ENCODE measurements around the gene NFASC.
A peak's percentile ranks its signal among the peaks of the same experiment; 100 is the strongest.

The NFASC gene

DNA sequence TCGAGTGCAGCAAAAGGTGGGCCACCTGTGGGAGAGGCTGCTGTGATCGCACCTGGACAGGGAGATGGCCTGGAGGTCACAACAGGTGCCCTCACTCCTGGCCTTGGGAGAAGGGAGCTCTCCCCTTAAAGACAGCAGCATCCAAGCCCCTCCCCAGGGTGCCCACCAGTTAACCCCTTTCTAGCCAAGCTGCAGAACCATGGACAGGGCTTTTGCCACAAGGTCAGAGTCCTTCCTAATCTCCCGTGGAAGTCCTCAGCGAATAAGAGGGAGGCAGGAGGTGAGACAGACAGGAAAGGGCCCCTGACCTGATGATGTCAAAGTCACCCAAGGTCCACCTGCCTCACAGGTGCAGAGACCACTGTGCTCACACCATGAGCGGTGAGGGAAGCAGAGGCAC is 174.1 kb downstream of the NFASC start:
- no peak for DNase-seq

DNA sequence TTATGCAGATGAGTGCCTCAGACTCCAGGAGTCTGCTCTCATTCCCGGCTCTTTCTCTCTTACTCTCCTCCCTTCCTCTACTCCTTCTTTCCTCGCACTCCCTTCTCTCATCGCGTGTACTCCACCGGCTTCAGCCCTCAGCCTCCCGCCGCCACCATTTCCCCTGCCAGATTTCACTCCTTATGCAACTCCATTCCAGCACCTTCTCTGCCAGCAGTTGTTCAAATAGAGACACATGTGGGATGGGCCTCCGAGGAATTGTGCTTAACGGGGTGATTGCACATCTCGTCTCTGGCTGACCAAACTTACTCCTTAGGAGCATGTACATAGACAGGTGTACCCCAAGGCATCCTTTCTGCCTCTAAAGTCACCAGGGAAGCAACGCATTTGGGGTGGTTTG is 174.5 kb downstream of the NFASC start:
- no peak for DNase-seq

DNA sequence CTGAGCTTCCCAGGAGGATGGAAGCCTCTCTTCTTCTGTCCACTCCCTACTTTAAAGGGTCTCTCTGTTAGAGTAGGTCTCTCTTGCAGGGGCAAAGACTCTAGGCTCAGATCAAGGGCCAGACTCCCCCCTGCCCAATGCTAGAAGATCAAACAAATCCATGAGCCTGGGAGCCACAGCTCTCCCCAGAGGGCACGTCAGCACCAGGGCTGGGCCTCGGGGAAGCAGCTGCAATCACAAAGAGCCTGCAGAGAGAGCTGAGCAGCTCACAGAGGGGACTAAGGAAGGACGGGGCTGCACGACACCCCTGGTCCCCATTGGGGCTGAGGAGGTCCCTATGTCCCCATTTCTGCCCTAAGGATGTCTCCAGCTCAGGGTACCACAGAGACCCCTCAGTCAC is 176.2 kb downstream of the NFASC start:
- DNase-seq = no peak

DNA sequence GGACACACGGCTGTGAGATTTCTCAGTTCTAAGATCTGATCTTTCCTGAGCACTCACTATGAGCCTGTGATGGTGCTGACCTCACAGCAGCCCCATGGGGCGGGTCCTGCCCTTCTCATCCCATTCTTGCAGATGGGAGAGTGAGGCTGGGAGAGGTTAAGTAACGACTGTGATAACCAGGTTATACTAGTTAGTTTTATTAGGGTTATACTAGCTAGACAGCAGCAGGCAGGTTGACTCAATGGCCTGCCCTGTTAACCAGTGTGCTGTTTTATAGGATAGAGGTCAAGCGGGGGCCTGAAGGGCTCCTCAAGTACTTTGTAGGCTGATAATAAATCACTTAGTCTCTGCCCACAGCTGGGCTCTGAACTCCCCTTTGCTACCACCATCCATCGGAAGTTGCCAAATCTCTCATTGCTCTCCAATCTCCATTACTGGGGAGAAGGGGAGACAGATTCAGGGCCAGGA is 177.1 kb downstream of the NFASC start:
- DNase-seq = no peak

DNA sequence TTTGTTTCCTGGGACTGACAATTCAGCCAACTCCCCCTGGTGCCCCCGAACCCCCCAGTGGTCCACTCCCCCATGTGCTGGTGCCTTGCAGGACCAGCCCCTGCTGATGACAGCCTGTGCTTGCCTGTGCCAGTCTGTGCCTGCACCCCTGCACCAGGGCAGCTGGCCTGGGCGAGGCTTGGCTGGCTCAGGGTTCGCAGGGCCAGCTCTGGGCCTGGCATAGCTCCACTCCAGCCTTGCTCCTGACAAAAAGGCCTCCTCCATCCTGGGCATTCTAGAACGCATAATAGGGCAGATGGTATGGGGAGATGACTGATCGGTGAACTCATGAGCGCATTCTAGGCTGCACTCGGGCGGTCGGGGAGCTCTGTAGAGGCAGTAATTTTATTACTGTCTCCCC is 177.7 kb downstream of the NFASC start:
- DNase-seq = no peak

DNA sequence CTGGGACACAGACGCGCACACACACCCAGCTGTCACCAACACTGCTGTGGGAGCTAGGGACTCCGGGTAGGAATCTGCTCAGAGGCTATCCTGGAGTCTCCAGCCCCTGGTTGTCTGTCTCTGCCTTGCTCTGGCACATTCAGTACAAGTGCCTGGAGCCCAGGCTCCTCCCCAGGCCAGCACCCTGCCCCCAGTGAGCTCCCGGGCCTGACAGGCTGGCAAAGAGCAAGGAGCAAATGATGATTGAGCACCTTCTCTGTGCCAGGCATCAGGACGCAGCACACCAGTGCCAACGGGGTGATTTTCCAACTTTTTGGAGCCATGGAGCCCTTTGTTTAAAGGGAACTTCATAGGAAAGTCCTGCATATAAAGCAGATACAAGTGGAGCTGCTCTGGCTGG is 178.8 kb downstream of the NFASC start:
- no peak for DNase-seq

DNA sequence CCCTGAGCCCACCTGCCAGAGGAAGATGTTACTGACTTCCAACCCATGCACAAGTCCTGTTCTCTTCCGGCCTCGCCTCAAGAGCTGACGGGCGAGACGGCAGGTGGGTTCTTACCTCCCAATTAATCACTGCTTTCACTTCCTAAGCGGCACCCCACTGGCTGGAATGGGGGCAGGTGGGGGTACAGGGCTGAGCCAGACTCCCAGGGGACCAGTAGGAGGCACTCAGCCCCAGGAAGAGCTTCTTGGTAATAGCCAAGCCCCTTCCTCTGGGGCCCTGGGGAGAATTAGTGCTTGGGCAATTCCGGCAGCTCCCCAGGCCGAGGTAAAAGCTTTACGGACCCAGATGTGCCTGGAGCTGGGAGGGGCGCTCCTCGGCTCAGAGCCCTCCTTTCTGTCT is 182.0 kb downstream of the NFASC start:
- no peak for DNase-seq

DNA sequence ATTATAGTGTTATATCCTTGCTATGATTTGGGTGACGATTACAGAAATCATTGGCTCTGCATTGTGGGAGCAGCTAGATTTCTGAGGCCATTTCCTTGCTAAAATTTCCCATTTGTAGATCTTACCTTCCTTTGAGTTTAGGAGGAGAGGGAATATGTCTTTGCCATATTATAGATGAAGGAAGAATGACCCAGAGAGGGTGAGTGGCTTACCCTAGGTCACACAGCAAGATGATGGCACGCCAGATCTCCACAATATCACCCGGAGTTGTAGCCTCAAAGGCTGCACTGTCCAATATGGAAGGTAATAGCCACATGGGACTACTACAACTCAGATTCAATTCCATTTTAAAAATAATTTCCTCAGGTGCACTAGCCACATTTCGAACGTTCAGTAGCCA is 182.6 kb downstream of the NFASC start:
- DNase-seq = no peak

DNA sequence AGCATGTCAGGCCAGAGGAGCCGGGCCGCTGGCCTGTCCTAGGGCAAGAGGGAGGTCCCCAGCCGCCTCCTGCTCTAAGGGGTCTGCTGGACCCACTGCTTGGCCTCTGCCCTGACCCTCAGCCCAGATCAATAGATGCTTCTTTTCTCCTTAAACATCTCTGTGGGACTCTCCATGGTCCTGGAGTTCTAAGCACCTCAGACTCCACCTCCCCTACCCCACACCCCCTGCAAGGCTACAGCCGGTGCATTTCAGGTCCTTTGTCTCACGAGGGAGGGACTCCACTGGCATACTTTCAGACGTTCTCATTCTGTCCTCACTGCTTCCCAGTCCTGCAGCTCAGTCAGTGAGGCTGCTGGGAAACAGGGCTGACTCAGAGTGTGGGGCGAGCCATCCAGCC is 183.4 kb downstream of the NFASC start:
- no peak for DNase-seq

DNA sequence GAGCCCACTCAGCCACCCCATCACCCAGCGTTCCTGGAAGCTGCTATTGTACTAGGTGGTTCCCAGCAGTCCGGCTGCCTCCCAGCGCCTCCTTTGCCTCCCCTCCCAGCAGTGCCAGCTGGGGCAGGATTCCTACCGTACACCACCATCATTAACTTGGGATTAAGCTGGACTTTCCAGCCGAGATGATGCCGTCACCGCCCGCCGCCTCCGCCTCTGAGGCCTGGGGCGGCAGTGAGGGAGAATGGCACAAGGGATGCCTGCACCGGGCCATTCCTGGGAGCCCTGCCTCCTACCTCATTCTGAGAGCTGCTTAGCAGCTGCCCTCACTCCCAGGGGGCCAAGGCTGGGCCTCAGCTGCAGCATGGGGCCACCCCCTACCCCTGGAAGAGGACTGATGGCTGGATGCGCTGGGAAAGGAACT is 185.5 kb downstream of the NFASC start:
- DNase-seq = no peak

DNA sequence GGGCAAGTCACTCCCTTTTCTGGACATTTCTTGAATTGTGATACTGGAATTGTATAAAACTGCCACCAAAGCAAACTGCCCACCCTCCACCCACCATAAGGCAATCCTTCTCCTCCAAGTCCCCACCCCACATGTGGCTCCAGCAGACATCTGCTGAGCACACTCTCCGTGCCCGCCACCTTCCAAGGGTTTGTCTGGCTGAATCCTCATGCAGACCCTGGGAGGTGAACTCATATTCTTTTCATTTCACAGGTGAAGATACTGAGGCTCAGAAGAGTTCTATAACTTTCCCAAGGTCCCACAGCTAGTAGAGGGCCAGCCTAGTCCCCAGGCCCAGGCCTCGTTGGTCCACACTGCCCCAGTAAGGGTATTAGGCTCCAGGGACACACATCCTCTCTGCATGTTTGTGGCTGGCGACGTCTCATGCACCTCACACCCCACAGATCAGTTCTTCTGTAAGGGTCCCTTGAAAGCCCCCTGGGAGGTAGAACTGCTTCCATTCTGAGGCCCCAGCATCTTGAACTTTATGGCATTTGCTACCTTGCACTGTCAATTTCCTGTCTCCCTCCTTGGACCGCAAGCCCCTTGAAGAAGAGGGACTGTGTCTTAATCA is 186.4 kb downstream of the NFASC start:
- no peak for DNase-seq

DNA sequence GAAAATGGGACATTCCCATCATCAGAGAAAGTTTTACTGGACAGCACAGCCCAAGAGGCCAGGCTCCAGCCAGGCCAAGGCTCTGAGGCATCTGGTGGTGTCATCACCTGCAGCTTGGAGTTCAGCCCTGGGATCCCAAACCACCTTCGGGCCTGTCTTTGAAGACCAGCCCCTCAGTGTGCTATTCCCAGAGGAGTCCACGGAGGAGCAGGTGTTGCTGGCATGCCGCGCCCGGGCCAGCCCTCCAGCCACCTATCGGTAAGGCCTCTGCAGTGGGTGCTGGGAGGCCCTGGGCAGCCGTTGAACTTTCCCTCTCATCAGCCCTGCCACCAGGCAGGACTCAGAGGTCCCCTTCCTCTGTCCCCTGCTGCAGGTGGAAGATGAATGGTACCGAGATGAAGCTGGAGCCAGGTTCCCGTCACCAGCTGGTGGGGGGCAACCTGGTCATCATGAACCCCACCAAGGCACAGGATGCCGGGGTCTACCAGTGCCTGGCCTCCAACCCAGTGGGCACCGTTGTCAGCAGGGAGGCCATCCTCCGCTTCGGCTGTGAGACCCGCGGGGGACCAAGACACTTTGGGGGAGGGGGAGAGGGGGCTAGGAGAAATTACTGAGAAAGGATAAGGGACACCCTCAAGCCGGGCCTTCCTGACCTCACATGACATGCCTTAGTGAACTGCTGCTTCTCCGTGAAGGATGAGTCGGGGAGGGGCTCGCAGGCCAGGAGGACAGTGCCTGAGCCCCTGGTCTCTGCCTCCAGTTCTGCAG is 187.3 kb downstream of the NFASC start:
- DNase-seq = no peak

DNA sequence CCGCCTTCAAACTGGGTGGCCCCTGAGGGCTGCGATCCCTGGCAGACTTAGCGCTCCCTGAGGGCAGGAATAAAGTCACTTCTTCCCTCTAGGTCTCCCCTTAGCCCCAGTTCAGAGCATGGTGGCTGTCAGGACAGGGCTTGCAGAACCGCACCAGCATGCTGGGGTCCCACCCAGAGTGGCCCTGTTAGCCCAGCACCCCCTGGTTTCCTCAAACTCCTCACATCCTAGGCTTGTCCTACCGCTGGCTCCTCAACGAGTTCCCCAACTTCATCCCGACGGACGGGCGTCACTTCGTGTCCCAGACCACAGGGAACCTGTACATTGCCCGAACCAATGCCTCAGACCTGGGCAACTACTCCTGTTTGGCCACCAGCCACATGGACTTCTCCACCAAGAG is 188.2 kb downstream of the NFASC start:
- DNase-seq = no peak

DNA sequence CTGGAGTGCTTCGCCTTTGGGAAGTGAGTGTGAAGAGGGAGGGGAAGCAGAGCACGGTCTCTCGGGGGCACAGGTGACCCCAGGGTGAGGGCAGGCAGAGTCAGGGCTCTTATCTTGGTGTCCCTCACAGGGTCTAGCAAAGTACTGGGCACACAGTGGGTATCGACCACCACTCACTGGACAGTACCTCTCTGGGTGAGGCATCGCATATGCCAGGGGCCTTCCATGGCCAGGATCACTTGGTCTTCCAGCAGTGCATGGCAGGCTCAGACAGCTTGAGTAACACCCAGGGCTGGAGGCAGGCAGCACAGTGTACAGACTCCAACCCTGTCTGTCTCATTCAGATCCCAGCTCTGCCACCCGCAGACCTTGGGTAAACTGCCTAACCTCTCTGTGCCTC is 189.0 kb downstream of the NFASC start:
- no peak for DNase-seq

DNA sequence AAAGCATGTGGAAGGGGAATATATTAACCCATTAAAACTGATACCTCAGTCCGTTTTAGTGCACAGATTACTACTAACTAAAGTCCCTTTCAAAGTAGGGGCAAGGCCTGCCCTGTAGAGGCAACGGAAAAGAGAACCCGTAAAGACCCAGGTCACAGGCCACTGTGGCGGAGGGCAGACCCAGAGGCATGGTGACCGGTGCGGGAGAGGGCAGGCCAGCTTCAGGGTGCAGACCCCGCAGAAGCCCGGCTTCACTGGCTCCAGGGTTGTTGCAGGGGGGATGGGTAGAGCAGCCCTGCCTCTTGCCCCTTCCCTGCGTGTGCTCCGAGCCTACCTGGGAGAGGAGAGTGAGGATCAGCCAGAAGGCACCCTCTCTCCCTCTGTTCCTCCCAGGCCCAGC is 190.1 kb downstream of the NFASC start:
- DNase-seq = no peak

DNA sequence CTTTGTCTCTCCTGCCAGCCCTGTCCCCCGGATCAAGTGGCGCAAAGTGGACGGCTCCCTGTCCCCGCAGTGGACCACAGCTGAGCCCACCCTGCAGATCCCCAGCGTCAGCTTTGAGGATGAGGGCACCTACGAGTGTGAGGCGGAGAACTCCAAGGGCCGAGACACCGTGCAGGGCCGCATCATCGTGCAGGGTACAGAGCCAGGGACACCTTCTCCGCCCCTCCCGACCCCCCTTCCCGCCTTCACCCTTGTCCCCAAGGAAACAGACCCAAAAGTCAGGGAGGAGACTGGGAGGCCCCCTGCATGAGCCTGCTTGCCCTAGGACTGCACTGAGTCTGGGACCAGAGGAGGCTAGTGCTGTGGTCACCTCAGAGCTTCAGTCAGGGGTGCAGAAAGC is 190.6 kb downstream of the NFASC start:
- DNase-seq = no peak

DNA sequence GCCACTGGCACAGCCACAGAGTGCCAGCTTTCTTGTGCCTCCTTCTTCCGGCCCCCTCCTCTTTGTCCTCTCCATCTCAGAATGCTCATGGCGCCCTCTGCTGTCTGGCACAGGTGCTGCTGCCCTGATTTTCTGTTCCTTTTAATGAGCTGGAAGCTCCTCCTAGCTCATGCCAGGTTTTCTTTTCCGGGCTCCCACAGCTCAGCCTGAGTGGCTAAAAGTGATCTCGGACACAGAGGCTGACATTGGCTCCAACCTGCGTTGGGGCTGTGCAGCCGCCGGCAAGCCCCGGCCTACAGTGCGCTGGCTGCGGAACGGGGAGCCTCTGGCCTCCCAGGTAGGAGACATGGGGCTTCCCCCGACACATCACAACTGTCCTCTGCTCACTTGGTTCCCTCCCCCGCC is 191.0 kb downstream of the NFASC start:
- peak; percentile 72 for DNase-seq

DNA sequence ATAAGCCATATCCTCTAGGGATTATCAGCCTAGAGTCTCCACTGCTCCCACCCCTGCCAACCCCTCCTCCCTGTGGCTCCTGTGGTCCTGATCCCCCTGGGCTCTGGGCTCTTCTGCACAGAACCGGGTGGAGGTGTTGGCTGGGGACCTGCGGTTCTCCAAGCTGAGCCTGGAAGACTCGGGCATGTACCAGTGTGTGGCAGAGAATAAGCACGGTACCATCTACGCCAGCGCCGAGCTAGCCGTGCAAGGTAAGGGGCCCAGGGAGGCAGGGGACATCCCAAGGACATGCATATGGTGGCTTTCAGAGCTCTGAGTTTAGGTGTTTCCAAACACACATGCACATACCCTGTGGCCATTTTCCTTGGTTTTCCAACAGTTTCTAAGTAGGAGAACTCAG is 191.7 kb downstream of the NFASC start:
- DNase-seq = no peak

DNA sequence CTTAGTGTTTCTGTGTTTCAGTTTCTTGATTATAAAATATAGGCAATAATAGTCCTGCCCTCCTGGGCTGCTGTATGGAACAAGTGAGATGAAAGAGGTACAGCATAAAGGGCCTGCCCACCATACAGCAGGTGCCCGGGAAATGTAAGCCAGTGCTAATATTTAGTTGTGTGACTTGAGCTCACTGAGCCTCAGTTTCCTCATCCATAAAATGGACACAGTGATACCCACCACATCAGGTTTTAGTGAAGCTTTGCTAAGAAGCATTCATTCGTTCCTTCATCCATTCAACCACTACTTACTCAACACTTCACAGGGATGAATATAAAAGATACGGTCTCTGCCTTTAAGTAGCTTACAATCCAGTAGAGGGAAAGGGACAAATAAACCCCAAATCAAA is 192.2 kb downstream of the NFASC start:
- DNase-seq = no peak

DNA sequence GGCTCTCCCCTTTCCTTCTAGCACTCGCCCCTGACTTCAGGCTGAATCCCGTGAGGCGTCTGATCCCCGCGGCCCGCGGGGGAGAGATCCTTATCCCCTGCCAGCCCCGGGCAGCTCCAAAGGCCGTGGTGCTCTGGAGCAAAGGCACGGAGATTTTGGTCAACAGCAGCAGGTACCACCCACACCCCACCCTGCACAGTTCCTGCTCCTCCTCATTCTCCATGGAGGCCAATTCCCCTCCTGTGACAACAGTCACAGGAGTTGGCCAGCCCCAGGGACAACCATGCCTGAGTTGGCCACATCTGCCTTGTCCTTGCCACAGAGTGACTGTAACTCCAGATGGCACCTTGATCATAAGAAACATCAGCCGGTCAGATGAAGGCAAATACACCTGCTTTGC is 193.6 kb downstream of the NFASC start:
- no peak for DNase-seq

DNA sequence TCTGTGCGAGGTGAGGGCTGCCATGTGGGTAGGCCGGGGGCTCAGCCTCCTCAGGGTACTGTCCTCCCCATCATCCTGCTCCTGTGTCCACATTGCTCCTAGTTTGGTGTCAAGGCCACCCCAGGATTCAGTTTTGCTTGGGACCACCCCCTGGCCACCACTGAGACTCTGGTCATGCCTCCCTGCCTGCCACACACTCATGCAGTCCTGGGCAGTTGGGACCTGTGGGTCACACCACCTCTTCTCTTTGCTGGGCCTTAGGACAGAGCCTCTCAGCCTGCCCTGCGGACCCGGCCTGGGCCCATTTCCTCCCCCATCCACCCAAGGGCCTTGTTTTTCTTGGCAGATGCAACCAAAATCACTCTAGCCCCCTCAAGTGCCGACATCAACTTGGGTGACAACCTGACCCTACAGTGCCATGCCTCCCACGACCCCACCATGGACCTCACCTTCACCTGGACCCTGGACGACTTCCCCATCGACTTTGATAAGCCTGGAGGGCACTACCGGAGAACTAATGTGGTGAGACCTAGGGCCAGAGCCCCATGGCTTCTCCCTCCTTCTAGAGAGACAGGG is 194.2 kb downstream of the NFASC start:
- DNase-seq = no peak

DNA sequence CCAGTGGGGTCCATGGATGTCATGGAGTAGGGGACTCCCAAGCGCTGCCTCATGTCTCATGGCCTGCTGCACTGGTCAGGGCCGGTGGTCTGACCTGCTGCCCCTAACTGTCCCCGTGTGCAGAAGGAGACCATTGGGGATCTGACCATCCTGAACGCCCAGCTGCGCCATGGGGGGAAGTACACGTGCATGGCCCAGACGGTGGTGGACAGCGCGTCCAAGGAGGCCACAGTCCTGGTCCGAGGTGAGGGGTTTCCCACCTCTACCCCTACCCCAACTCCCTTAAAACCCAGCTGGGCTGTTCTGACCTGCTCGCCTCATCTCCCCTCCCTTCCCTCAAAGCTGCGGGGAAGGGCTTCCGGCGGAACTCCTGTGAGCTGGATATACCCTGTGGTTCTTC is 195.0 kb downstream of the NFASC start:
- DNase-seq = no peak

DNA sequence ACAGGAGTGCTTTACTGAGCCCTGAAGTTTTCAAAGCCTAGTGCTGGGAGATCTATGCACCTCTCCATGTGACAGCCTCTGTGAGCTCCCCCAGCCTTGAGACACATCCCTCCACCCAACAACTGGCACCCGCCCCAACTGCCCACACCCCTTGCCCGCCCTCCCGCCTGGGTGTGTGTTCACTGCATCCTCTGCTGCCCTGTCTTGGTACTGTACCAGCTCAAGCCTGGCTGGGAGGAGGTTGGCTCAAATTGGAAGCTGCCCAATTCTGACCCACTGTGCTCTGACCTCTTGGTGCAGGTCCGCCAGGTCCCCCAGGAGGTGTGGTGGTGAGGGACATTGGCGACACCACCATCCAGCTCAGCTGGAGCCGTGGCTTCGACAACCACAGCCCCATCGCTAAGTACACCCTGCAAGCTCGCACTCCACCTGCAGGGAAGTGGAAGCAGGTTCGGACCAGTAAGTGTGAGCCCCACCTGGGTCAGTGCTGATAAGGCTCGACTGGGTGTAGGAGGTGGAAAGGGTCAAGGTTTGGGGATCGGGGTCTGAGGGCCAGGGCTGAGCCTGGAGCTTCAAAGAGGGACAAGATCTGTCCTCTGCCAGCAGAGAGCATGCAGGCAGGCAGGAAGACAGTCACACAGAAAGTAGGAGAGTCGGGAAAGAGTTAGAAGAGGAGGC is 195.6 kb downstream of the NFASC start:
- DNase-seq = no peak

DNA sequence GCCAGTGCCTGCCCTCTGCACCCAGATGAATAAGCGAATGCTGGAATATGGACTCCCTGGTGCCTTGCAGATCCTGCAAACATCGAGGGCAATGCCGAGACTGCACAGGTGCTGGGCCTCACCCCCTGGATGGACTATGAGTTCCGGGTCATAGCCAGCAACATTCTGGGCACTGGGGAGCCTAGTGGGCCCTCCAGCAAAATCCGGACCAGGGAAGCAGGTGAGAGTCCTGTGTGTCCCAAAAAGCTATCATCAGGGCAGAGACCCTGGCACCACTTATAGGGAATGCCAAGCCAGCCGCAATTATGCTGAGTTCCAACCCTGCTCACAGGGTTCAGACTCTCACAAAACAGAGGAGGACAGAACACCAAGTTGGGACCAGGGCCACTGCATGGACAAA is 196.4 kb downstream of the NFASC start:
- DNase-seq = no peak
